ENCODE measurements around the gene NUDT14. TPM values are rescaled to one million over a fixed set of nuclear protein-coding genes. Genes with fewer than 3 reads are reported as not detected.

The NUDT14 gene
- total RNA-seq, 1 donor from 2014 or later = 87.4 TPM

GRCh38 chr14:105139212-105139825 lies 41.8 kb downstream of the NUDT14 start:
- H3K27me3 ChIP-seq (ENCODE audit: control insufficient read depth, insufficient read depth, low read length) = peaks cover 2% of the 10 kb centered on the region
- H3K36me3 ChIP-seq (ENCODE audit: control insufficient read depth, insufficient read depth, low read length) = no peaks in the 10 kb centered on the region

GRCh38 chr14:105138551-105139111 lies 42.5 kb downstream of the NUDT14 start:
- Histone ChIP-seq H3K36me3 (ENCODE audit: control insufficient read depth, insufficient read depth, low read length) (no peaks in the 10 kb centered on the region), H3K27me3 (ENCODE audit: control insufficient read depth, insufficient read depth, low read length) (peaks cover 2% of the 10 kb centered on the region), H3K4me3 (ENCODE audit: low read depth, low read length) (no peak overlapping the region)
- DNase-seq (ENCODE audit: low read depth) = no peak
- TF ChIP-seq CTCF (IDR thresholded peaks at IDR 0.05; ENCODE audit: insufficient read depth, low read length, poor library complexity, severe bottlenecking) = no peak

More at GRCh38 chr14:105139212-105139825, 41.8 kb downstream of the NUDT14 start:
- no peak for TF ChIP-seq CTCF (IDR thresholded peaks at IDR 0.05; ENCODE audit: insufficient read depth, low read length, poor library complexity, severe bottlenecking)
- no peak overlapping the region for H3K4me3 ChIP-seq (ENCODE audit: low read depth, low read length)
- no peak for DNase-seq (ENCODE audit: low read depth)

- no peaks in the 10 kb centered on the region for H3K36me3 ChIP-seq (ENCODE audit: control insufficient read depth, insufficient read depth, low read length)
- TF ChIP-seq CTCF (IDR thresholded peaks at IDR 0.05; ENCODE audit: insufficient read depth, low read length, poor library complexity, severe bottlenecking) = no peak
- no peak for DNase-seq (ENCODE audit: low read depth)
- H3K27me3 ChIP-seq (ENCODE audit: control insufficient read depth, insufficient read depth, low read length) = peaks cover 2% of the 10 kb centered on the region
- H3K4me3 ChIP-seq (ENCODE audit: low read depth, low read length) = no peak overlapping the region
These were observed 43.0 kb downstream of the NUDT14 start for GRCh38 chr14:105138021-105138541.

- H3K36me3 ChIP-seq (ENCODE audit: control insufficient read depth, insufficient read depth, low read length) = no peaks in the 10 kb centered on the region
- H3K27me3 ChIP-seq (ENCODE audit: control insufficient read depth, insufficient read depth, low read length) = peaks cover 2% of the 10 kb centered on the region
- TF ChIP-seq CTCF (IDR thresholded peaks at IDR 0.05; ENCODE audit: insufficient read depth, low read length, poor library complexity, severe bottlenecking) = no peak
- H3K4me3 ChIP-seq (ENCODE audit: low read depth, low read length) = no peak overlapping the region
- no peak for DNase-seq (ENCODE audit: low read depth)
These were observed 43.6 kb downstream of the NUDT14 start for GRCh38 chr14:105137481-105138020.

- Histone ChIP-seq H3K4me3 (ENCODE audit: low read depth, low read length) (no peak overlapping the region), H3K36me3 (ENCODE audit: control insufficient read depth, insufficient read depth, low read length) (no peaks in the 10 kb centered on the region), H3K27me3 (ENCODE audit: control insufficient read depth, insufficient read depth, low read length) (peaks cover 2% of the 10 kb centered on the region)
- no peak for DNase-seq (ENCODE audit: low read depth)
- TF ChIP-seq CTCF (IDR thresholded peaks at IDR 0.05; ENCODE audit: insufficient read depth, low read length, poor library complexity, severe bottlenecking) = no peak
These were observed 44.5 kb downstream of the NUDT14 start for GRCh38 chr14:105136401-105137322.

Measured in kidney epithelial cell (primary cell).